BLaER1 treated with 17β-estradiol and CSF1 and Interleukin-3, amounts not matched to agents 10 nM and 100 nM (cell line): ENCODE results near the gene FSCN2.

Experiments
- H3K27ac ChIP-seq, 11 experiments: shearing (Covaris generic); formaldehyde crosslinking; 2 replicates each; pipeline ENCODE4 v1.8.1; 2022
- H3K27me3 ChIP-seq, 11 experiments: shearing (Covaris generic); formaldehyde crosslinking; 2 replicates each; pipeline ENCODE4 v1.8.1; 2022
- H3K36me3 ChIP-seq, 11 experiments: shearing (Covaris generic); formaldehyde crosslinking; 2 replicates each; pipeline ENCODE4 v1.8.1; 2022
- H3K4me1 ChIP-seq, 10 experiments: shearing (Covaris generic); formaldehyde crosslinking; 2 replicates each; pipeline ENCODE4 v1.8.1; 2022
- H3K4me2 ChIP-seq, 11 experiments: shearing (Covaris generic); formaldehyde crosslinking; 2 replicates each; pipeline ENCODE4 v1.8.1; 2022
- H3K4me3 ChIP-seq, 10 experiments: shearing (Covaris generic); formaldehyde crosslinking; 2 replicates each; pipeline ENCODE4 v1.8.1; 2022
- H3K9ac ChIP-seq, 11 experiments: shearing (Covaris generic); formaldehyde crosslinking; 2 replicates each; pipeline ENCODE4 v1.8.1; 2022
- H3K9me3 ChIP-seq, 11 experiments: shearing (Covaris generic); formaldehyde crosslinking; replicated peaks in 1 of 11; 2 replicates each; pipeline ENCODE4 v1.8.1; 2022
- H4K20me1 ChIP-seq, 11 experiments: shearing (Covaris generic); formaldehyde crosslinking; 2 replicates each; pipeline ENCODE4 v1.8.1; 2022
- Cebpa-rat ChIP-seq, 11 experiments: shearing (Covaris generic); IDR thresholded peaks; 2 replicates each; pipeline ENCODE4 v1.8.1; 2022

FSCN2 gene

DNA sequence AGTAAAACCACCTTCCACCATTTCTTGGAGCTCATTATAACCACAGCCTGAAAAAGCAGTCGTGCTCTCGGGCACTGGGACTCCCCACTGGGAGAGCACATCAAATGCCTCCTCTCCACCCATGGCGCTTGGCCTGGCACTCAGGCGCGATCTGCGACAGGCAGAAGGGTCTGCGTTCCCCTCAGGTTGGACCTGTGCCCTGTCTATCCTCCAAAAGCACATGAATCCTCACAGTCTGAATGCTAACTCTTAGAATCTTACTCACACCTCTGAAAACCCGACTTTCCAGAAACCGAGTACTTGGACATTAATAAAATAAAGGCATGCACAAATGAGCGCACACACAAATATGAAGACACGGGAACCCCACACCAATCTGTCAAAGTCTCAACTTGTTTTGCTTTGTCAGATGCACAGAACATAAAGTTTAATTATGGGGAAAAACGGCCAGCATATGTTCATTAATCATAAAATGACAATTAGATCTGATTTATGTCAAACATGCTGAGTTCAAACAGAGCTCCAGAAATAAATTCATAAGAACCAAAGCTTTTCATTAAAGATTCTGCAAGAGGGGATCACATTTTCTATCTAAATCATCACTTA lies 44.5 kb downstream of the FSCN2 start:
- H3K4me3 ChIP-seq: no peak overlapping the region
- peaks cover 3 to 11% (median 9%) of the 10 kb centered on the region in 10 experiments for H3K4me1 ChIP-seq
- H3K9me3 ChIP-seq: no peaks in the 10 kb centered on the region
- no peak for TF ChIP-seq Cebpa-rat (IDR thresholded peaks at IDR 0.05)
- H3K27ac ChIP-seq: no peak overlapping the region
- peaks cover 97 to 100% (median 99%) of the 10 kb centered on the region in 11 experiments for H3K36me3 ChIP-seq
- H4K20me1 ChIP-seq: peaks cover 19 to 100% (median 86%) of the 10 kb centered on the region in 11 experiments; a peak in 20 of 22 replicates
- H3K4me2 ChIP-seq: no peak overlapping the region
- H3K9ac ChIP-seq: no peak overlapping the region
- no peaks in the 10 kb centered on the region for H3K27me3 ChIP-seq

DNA sequence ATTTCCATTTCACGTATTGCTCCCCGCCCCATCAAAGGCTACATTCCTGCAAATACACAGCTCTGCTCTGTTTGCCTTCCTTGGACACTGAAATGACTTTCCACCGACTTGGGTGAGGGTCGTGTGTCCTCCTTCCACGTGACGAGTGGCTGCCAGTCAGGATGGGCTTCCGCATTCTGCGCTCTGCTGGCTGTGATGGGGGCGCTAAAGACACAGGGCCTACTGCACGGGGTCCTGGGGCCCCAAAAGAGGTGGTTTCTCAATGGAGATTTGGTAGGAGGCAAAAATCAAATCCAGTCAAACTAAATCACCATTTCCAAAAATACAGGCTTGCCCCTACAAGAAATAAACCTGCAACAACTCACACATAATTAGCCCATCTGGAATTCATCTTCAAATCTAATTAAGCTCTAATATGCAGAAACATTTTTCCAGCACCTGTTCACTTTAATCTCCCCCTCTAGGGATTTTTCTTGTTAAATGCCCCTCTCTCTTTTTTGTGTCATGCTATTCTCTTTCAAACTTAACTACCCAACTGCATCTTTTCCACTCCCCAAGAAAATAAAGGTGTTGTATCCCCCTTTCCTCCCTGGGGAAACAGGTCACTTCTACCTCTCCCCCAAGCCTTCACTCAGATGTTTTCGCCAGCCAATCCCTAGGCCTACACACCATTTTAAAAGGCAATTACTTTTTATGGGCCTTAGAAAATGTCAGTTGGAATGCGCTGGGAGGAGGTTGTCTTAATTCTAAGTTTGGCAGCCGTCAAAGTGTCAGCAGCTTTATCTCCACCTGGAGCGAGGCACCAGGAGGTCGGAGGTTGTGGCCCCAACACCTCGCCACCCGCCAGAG lies 45.8 kb downstream of the FSCN2 start:
- Histone ChIP-seq H3K9ac (no peak overlapping the region), H3K27me3 (no peaks in the 10 kb centered on the region), H3K9me3 (no peaks in the 10 kb centered on the region), H3K27ac (no peak overlapping the region), H3K36me3 (peaks cover 97 to 100% (median 99%) of the 10 kb centered on the region in 11 experiments), H3K4me2 (no peak overlapping the region), H4K20me1 (peaks cover 24 to 100% (median 86%) of the 10 kb centered on the region in 11 experiments; a peak in 20 of 22 replicates), H3K4me1 (no peaks in the 10 kb centered on the region; a peak in 2 of 20 replicates), H3K4me3 (no peak overlapping the region)
- TF ChIP-seq Cebpa-rat (IDR thresholded peaks at IDR 0.05): no peak

DNA sequence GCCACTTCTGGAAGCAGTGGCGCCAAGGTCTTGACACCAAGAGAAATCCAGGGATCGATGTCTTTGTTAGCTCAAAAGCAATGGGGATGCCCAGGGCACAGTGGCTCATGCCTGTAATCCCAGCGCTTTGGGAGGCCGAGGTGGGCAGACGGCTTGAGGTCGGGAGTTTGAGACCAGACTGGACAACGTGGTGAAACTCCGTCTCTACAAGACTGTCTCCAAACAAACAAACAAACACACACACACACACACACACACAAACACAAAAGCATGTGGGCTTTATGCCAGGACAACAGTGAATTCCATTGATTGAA lies 46.4 kb downstream of the FSCN2 start:
- no peak overlapping the region for H3K4me3 ChIP-seq
- peaks cover 28 to 100% (median 86%) of the 10 kb centered on the region in 11 experiments; a peak in 20 of 22 replicates for H4K20me1 ChIP-seq
- no peak overlapping the region for H3K27ac ChIP-seq
- no peak for TF ChIP-seq Cebpa-rat (IDR thresholded peaks at IDR 0.05)
- no peaks in the 10 kb centered on the region; a peak in 2 of 20 replicates for H3K4me1 ChIP-seq
- H3K9me3 ChIP-seq: no peaks in the 10 kb centered on the region
- H3K27me3 ChIP-seq: no peaks in the 10 kb centered on the region
- no peak overlapping the region for H3K4me2 ChIP-seq
- H3K36me3 ChIP-seq: peaks cover 97 to 100% (median 99%) of the 10 kb centered on the region in 11 experiments
- H3K9ac ChIP-seq: no peak overlapping the region

DNA sequence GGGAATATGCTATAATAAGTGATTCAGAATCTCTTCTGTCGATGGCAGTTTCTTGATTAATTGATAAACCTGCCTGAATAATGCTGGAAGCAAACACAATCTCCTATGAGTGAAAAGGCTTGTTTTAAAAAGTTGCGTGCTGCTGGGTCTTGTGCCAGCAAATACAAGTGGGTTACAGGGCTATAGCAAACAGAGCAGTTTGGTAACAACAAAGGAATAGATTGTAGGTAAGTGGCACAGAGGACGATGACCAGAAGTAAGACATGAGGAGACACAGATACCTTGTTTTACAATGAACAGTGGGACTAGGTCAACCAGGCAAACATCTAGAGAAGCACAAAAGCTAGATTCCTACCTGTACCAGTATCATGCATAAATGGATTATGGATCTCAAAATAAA lies 47.7 kb downstream of the FSCN2 start:
- H3K9ac ChIP-seq: no peak overlapping the region
- H3K27ac ChIP-seq: no peak overlapping the region

DNA sequence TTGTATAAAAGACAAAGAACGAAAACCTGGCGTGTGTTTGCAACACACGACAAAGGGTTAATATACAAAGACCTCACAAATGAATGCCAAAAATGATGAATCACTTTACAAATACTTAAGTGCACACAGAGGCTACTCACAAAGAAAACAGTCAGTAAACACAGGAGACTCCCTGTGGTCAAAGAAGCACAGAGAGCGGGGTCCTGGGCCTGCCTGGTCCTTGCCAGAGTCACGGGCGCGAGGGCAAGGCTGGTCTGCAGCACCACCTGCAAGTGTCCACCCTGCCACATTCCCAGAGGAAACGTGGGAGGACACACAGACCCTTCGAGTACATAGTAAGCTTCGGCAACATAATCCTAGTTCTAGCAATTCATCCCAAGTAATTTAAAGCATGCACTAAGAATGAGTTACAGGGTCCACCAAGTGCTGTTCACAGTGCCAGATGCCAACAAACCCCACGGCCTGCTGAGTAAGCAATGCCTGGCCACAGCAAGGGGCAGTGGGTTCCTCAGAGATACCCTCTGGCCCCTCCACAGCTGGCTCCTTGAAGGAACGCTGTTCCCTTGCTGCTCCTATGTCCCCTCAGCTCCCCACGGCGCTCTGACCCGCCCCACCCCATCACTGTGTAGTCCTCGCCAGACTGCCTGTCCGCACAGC lies 48.6 kb downstream of the FSCN2 start:
- Histone ChIP-seq H3K9ac (no peak overlapping the region), H3K4me3 (no peak overlapping the region), H3K4me1 (no peaks in the 10 kb centered on the region; a peak in 2 of 20 replicates), H3K4me2 (no peak overlapping the region), H4K20me1 (peaks cover 34 to 100% (median 87%) of the 10 kb centered on the region in 11 experiments; a peak in 20 of 22 replicates), H3K9me3 (no peaks in the 10 kb centered on the region), H3K27ac (no peak overlapping the region), H3K36me3 (peaks cover 95 to 100% (median 99%) of the 10 kb centered on the region in 11 experiments), H3K27me3 (no peaks in the 10 kb centered on the region)
- no peak for TF ChIP-seq Cebpa-rat (IDR thresholded peaks at IDR 0.05)

More for the DNA sequence above, 47.7 kb downstream of the FSCN2 start:
- no peak for TF ChIP-seq Cebpa-rat (IDR thresholded peaks at IDR 0.05)
- Histone ChIP-seq H3K9me3 (no peaks in the 10 kb centered on the region), H4K20me1 (peaks cover 41 to 100% (median 87%) of the 10 kb centered on the region in 11 experiments; a peak in 21 of 22 replicates), H3K4me2 (no peak overlapping the region), H3K4me1 (no peaks in the 10 kb centered on the region; a peak in 2 of 20 replicates), H3K27me3 (no peaks in the 10 kb centered on the region), H3K36me3 (peaks cover 96 to 100% (median 99%) of the 10 kb centered on the region in 11 experiments), H3K4me3 (no peak overlapping the region)

DNA sequence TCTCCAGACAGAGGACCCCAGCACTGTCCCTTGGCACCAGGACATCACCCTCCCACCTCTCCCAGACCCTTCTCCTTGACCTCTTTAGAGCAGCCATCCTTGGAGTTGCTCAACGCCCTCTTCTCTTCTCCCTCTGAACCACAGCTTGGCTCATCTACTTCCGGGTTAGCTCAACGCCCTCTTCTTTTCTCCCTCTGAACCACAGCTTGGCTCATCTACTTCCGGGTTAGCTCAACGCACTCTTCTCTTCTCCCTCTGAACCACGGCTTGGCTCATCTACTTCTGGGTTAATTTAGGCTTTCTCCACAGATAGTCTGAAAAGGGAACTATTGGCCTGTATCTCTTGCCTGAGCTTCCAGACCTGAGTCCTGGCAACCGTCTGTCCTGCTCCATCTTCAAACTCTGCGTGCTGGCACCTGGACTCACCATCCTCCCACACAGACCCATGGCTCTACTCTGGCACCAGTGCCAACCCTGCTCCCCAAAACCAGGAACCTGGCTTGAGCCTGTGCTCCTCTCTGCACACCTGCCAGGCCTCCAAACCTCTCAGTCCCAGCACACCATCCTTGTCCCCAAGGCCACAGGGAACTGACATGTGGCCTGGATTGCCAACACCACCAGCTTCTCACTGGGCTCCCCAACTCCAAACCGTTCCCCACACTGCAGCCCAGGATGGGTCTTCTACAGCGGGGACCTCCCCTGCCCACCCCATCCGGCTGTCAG lies 49.3 kb downstream of the FSCN2 start:
- Histone ChIP-seq H3K4me1 (no peaks in the 10 kb centered on the region; a peak in 1 of 20 replicates), H3K27ac (no peak overlapping the region), H3K9me3 (no peaks in the 10 kb centered on the region), H3K4me3 (no peak overlapping the region), H4K20me1 (peaks cover 34 to 100% (median 91%) of the 10 kb centered on the region in 11 experiments; a peak in 20 of 22 replicates), H3K27me3 (no peaks in the 10 kb centered on the region), H3K9ac (peak overlapping the region in 1 of 11 experiments; percentile 8; a peak in 1 of 22 replicates), H3K36me3 (peaks cover 95 to 100% (median 99%) of the 10 kb centered on the region in 11 experiments), H3K4me2 (no peak overlapping the region)
- TF ChIP-seq Cebpa-rat (IDR thresholded peaks at IDR 0.05): no peak

DNA sequence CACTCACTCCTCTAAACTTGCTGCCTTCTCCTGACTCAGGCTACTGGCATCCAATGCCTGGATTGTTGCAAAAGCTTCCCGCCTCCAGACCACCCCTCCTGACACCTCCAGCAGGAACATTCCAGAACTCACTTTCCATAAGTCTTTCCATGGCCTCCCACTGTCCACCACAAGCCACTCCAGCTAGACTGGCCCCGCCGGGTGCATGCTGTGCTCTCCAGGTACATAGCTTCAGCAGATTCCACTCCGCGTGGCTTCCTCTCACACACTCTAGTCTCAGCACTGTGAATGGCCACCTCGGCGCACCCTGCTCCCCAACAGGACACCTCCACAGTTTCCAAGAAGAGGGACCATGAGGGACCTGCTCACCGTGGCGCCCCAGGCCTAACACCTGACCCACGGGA lies 49.9 kb downstream of the FSCN2 start:
- peak overlapping the region in 1 of 11 experiments; percentile 8; a peak in 1 of 22 replicates for H3K9ac ChIP-seq
- no peak overlapping the region for H3K27ac ChIP-seq
- peaks cover 34 to 100% (median 95%) of the 10 kb centered on the region in 11 experiments; a peak in 20 of 22 replicates for H4K20me1 ChIP-seq
- no peaks in the 10 kb centered on the region; a peak in 1 of 20 replicates for H3K4me1 ChIP-seq
- H3K9me3 ChIP-seq: no peaks in the 10 kb centered on the region
- H3K36me3 ChIP-seq: peaks cover 95 to 100% (median 99%) of the 10 kb centered on the region in 11 experiments
- no peak for TF ChIP-seq Cebpa-rat (IDR thresholded peaks at IDR 0.05)
- no peak overlapping the region for H3K4me3 ChIP-seq
- no peak overlapping the region for H3K4me2 ChIP-seq
- no peaks in the 10 kb centered on the region for H3K27me3 ChIP-seq

DNA sequence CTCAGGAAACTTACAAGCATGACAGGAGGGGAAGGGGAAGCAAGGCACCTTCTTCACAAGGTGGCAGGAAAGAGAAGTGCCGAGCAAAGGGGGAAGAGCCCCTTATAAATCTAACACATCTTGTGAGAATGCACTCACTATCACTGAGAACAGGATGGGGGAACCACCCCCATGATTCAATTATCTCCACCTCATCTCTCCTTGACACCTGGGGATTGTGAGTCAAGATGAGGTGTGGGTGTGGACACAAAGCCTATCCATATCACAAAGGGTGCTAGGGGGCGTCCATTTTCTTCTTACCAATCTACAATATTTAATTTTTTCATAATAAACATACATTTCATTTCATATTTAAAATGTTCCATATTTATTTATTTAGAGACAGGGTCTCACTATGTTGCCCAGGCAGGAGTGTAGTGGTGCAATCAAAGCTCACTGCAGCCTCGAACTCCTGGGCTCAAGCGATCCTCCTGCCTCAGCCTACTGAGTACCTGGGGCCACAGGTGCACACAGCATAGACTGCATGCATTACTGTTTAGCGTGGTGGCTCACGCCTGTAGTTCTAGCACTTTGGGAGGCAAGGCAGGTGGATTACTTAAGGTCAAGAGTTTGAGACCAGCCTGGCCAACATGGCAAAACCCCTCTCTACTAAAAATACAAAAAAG lies 50.5 kb downstream of the FSCN2 start:
- H3K4me2 ChIP-seq: no peak overlapping the region
- no peak overlapping the region for H3K4me3 ChIP-seq
- no peaks in the 10 kb centered on the region for H3K27me3 ChIP-seq
- H3K4me1 ChIP-seq: no peaks in the 10 kb centered on the region; a peak in 1 of 20 replicates
- peaks cover 34 to 100% (median 91%) of the 10 kb centered on the region in 11 experiments; a peak in 20 of 22 replicates for H4K20me1 ChIP-seq
- no peak for TF ChIP-seq Cebpa-rat (IDR thresholded peaks at IDR 0.05)
- no peaks in the 10 kb centered on the region for H3K9me3 ChIP-seq
- H3K9ac ChIP-seq: no peak overlapping the region
- H3K36me3 ChIP-seq: peaks cover 95 to 100% (median 99%) of the 10 kb centered on the region in 11 experiments
- no peak overlapping the region for H3K27ac ChIP-seq
